Right kidney (tissue), 1 donor: ENCODE measurements around the gene CACNG5.
"Not testable (repeated sequence)": the region's sequence is repeated elsewhere in the genome, so short reads cannot be mapped to it uniquely, and the experiment has no call there.

ENCODE experiments used
- DNase-seq: peaks from one replicate; pipeline ENCODE4 v3.0.0-alpha.2; 2016

Gene CACNG5

DNA sequence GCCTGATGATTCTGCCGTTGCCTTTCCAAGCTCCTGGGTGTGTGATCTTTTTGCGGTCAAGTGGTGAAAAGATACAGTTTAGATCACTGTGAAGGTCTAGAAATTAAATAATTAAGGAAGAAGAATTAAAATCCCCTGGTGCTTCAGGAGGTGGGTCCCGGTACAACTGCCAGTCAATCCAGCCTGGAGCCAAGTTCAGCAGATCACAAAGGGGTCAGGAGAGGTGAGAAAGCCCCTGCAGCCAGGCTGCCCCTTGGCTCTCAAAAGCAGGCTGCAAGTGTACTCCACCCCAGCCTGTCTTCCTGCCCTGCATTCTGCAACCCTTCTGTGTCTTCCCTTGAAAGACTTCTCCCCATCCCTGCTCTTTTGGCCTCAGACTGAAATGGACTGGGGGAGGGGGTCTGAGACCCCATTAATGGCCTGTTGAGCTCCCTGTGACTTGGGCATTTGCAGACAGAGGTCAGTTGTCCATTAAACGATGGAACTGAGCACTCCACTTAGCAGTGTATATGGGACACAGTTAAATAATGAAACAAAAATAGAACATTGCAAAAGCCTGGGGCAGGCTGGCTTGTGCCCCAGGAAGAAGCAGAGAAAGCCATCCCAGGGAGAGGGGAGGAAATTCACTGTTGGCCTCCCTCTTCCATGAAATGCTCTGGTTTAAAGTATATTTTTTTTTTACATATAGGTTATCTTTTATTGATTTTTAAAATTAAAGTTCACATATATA, 15.1 kb downstream of the CACNG5 start:
- DNase-seq: no peak

DNA sequence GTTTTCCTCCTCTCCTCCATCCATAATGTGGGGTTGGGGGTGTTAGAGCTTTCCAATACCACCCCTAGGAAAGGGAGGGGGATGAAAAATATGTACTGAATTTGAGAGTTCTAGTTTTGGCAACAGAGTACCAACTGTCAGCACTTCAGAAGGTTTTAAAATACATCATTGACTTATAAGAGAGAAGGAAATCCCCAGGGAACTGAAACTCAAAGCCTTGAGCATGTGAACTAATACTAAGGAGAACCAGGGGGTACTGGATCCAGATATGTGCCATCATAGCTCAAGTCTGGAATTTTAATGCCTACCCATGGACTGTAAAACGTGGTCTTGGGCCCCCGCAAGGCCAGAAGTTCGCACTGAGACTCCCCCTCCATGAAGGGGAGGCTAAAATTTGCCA, 15.8 kb downstream of the CACNG5 start:
- DNase-seq: no peak

DNA sequence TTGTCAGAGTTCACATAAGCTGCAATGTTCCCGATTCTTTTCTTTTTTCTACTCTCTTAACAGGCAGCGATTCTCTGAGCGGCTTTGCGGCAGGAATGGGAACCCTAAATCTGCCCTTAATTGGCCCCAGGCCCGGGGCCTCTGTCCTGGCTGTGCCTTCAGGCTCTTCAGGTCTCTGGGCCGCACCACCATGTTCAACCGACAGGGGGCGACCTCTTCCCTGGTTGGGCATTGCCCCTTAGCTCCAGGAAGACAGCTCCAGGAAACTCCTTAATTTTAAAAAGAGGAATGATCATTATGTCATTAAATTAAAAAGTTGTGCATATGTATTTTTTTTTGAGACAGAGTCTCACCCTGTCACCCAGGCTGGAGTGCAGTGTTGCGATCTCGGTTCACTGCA, 20.3 kb downstream of the CACNG5 start:
- no peak for DNase-seq

DNA sequence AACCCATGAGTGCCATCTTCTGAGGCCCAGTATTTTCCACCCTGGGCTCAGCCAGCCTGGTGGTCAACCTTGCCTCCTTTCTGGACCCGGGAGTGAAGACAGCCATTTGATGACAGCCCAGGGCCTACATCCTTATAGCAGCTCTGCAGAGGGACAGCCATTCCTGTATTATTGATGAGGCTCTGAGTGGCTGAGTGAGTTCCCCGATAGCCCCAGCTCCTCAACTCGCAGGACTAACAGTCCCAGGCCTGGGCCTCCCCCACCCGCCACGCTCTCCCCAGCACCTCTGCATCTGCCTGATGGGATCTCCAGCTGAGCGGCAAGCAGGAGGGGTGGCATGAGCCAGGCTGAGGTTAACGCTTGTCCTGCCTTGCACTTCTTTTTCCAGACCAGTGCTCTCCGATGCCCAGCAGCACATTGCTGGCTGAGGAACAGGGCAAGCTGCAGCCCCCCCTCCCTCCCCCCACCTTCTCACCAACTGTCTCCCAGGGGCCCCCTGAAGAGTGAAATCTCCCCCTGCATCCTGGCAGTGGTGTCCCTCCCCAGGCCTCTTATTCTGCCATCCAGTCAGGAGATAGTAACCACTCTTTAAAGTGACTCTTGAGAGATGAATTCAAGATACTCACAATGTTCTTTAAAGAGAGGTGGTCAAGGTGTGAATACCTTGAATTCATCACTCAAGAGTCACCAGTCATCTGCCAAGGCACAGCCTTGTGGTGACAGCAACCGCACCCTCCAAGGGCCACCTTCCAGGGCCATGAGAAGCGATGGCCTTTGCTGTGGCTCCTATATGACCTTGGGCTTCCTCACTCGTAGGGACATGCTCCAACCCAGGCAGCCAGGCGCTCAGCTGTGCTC, 23.5 kb downstream of the CACNG5 start:
- DNase-seq: no peak

DNA sequence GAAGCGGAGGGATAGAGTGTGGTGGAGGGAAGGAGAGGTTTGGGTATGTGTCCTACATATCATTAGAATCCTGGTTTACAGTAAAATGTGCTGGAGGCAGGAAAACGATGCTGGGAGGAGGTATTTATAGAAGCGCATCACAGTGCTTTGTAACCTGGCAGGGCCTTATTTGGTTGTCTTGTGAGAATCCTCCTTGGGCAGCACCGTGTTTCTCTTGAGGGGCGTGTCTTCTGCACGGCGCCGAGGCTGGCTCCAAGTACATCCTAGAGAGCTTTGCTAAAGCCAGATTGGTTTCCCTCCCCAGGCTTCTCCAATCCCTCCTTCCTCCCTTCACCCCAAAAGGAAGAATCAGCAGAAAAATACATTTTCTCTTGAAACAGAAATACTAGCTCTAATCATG, 24.4 kb downstream of the CACNG5 start:
- no peak for DNase-seq

DNA sequence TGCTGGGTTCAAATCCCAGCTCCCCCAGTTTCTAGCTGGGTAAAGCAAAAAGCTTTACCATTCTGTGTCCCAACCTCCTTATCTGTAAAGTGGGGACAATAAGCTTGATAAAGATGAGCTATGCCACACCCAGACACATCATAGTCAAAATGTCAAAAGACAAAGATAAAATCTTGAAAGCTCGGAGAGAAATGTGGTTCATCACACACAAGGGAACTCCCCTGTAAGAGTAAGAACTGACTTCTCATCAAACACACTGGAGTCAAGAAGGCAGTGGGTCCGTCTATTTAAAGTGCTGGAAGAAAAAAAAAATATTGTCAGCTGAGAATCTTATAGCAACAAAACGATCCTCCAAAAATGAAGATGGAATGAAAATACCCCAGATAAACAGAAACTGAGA, 25.3 kb downstream of the CACNG5 start:
- DNase-seq: no peak

DNA sequence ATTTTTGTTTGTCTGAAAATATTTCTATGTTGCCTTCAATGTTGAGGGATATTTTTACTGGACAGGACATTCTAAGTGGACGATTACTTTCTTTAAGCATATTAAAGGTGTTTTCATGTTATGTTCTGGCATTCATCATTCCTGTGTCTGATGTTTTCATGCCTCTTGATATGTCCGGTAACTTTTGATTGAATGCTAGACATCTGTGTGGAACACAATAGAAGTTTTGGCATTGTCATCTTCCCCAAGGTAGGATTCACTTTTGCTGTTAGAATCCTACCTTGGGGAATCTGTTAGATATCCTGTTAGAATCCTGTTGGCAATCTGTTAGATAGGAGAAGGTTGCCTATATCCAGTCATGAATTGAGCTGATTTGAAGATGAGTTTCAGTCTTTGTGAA, 28.9 kb downstream of the CACNG5 start:
- no peak for DNase-seq

DNA sequence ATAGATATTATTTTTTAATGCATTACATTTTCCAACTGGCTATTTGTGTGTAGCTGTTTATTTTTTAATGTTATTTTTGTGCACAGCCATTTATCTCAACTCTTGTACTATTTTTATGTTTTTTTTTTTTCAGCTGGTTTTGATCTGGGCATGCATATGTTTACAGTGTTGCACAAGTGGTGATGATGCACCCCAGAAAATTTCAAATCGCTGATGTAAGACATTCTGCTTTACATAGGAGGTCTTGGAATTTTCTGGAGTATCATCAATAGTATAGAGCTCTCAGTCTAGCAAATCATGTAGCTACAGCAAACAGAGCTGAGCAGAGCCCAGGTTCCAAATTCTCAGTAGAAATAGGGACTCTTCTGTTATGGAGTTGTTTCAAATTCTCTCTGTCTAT, 30.2 kb downstream of the CACNG5 start:
- DNase-seq: no peak

DNA sequence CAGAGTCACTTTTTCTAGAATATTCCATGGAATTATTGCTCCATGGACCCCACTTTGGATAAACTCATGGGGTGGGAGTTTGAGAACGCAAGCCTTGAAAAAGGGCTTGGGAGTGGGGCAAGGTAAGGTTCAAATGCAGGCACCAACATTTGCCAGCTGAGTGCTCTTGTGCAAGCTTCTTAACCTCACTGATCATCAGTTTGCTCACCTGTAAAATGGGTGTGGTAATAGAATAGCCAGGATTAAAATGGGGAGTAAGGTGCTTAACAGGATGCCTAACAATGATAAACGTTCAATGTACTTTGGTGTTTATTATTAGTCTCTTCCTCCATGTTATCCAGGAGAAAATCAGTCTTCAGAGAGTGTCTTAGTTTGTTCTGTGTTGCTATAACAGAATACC, 39.0 kb downstream of the CACNG5 start:
- no peak for DNase-seq

DNA sequence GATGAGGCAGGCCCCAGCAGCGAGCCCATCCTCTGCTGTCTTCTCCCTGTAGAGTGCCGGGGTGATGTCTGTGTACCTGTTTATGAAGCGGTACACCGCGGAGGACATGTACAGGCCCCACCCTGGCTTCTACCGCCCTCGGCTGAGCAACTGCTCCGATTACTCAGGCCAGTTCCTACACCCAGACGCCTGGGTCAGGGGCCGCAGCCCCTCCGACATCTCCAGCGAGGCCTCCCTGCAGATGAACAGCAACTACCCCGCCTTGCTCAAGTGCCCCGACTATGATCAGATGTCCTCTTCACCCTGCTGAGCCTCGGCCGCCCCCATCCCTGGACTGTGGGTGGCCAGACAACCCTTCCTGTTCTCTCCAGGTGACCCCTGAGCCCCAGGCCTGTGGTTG, 50.0 kb downstream of the CACNG5 start:
- DNase-seq: no peak

DNA sequence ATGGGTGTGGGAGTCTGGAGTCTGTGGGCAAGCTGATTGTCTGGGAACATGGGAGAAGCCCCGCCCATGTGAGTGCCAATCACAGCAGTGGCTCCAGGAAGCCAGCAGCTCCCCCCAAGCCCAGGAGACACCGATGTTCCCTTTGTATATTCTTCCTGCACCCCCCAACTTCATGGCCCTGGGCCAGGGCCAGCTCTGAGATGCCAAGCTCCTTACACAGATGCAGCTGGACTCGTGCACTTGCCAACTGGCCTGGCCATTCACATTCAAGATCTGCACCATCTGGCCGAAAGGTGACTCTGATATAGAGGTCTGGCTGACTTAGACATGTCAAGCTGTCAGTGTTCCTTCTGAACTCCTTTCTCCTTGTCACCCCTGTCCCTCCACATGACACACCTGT, 50.5 kb downstream of the CACNG5 start:
- DNase-seq: no peak

DNA sequence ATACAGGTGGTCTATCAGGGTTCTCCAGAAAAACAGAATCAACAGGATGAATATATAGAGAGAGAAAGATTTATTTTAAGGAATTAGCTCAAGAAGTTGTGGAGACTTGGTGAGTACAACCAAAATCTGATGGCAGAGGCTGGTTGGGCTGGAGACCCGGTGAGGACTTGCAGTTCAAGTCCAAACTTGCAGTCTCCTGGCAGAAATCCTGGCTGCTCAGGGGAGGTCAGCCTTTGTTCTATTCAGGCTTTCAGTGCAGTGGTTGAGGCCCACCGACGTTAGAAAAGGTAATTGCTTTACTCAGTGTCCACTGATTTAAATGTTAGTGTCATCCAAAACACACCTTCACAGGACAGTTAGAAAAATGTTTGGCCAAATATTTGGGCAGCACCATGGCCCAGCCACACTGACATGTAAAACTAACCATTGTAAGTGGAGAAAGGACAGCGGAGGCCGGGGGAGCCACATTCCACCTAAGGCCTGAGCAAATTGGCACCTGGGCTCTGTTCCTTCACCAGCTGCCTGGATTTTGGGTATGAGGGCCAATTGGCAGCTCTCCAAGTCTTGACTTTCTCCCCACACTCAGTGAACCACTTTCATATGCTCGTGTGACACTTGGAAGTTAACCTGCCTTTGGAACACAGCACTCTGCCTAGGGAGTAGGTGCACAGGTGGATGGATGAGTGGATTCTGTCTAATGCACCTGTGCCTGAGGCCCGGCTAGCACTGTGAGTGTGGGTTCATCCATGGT, 54.7 kb downstream of the CACNG5 start:
- DNase-seq: no peak

DNA sequence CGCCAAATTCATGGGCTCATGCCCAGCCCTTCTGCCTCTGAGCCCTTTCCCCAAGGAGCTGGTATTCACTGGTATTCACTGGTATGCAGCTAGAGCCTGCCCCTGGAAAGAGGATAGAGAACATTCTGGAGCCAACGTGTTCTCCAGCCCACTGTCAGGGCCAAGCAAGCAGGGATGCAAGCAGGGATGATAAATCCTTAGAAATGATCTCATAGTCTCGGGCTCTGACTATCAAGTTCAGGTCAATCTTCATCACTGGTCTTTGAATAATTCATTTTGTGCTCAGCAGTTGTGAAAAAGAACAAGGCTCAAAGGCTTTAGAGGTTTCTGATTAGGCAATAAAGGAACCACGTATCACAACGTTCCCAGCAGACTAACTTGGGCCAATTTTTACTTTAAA, 57.3 kb downstream of the CACNG5 start:
- no peak for DNase-seq

DNA sequence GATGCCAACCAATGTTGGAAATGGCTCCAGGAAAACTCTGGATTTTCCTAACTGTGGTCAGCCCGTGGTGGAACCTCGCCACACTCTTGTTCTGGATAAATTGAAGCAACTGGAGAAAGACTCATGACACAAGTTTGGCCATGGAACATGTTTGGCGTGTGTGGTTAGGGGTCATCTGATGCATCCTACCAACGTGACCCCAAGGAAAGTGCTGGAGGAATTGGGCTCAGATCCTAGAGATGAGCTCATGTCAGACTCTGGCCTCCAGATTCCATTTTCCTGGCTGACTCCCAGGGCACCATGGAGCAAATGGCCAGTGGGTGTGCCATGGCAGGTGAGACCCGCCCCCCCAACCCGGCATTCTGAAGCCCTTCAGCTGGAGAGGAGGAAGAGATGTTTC, 58.5 kb downstream of the CACNG5 start:
- DNase-seq: no peak

DNA sequence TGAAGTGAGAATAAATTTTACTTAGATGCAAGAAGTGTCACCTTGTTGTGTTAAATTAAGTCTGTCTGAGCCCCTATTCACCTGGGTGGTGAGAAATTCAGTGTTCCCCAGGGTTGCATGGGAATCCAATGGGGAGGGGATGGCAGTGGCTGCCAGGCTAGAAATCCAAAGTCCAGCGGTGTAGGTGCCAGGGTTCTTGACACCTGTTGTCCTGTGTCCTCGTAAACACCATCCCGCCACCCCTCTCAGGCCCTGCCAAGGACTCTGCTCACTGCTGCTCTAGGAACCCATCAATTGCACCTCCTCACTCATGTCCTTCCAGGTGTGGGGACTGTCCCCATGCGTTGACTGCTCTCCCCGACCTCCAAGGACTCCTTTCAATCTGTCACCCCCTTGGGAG, 58.9 kb downstream of the CACNG5 start:
- DNase-seq: no peak

DNA sequence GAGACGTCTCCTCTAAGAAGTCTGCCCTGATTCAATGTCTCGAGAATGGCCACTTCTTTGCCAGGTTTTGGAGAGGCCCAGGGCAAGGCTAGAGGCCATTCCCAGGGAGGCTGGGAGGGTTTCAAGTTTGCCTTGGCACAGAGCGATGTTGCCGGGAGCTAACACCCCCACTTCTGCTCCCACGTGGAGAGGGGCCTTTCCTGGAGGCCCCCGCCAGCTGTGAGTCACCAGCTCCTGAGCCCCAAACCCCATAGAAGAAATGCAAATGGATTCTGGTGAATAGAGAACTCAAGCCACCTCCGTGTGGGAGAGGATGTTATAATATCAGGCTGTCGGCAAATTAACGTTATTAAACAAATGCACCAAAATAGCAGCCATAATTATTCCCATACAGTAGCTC, 62.2 kb downstream of the CACNG5 start:
- no peak for DNase-seq

DNA sequence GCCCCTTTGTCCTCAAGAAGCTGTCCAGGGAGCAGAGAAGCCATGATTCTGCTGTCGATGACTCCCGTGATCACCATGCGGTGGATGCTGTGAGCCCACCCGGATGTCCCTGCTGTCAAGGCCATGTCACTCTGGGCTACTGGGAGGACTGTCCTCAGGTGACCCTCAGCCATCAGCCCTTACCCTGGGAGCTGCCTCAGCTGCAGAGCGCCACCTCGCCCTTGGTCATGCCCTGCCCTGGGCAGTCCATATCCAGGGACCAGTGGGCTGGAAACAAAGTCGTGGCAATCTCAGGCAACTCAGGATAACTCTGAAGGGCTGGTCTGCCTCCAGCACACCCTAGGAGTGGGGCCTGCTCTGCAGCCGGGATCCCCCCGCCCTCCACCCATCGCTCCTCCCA, 63.6 kb downstream of the CACNG5 start:
- DNase-seq: no peak

DNA sequence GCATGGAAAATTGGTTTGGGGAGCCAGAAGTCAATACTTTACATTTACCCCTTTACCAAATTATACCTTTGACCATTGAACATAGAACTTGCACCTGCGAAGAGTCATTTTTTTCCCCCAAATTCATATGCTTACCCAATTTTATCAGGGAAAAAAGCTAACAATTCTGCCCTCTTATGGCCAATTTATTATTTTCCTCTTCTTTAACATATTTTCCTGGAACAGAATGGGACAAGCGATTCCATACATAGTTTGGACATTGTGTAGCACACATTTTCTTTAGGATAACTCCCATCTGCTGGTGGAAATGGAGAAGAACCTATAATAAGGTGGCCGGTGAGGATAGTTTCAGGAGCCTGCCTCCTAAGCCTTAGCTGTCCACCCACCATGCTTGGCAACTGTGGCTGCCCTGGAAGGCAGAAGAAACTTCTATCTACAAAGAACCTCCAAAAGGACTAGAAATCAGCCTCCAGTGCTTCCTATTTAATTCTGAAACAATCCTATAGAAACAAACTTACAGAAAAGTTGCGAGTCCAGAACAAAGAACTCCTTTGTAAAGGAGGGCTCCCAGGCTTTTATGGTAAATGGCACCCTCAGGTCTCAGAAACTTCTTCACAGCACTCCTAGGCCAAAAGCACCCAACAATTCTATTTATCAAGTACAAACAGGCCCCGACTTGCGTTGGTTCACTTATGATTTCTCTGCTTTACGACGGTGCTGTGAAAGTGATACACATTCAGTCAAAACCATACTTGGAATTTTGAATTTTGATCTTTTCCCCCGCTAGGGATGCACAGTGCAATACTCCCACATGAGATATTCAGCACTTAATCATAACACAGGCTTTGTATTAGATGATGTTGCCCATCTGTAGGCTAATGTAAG, 65.5 kb downstream of the CACNG5 start:
- peak; percentile 21 for DNase-seq

DNA sequence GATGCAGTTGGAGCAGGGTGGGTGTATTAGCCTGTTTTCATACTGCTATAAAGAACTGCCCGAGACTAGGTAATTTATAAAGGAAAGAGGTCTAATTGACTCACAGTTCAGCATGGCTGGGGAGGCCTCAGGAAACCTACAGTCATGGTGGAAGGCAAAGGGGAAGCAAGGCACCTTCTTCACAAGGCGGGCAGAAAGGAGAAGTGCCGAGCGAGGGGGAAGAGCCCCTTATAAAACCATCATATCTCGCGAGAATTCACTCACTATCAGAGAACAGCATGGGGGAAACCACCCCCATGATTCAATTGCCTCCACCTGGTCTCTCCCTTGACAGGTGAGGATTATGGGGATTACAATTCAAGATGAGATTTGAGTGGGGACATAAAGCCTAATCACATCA, 68.4 kb downstream of the CACNG5 start:
- not testable (repeated sequence) for DNase-seq

DNA sequence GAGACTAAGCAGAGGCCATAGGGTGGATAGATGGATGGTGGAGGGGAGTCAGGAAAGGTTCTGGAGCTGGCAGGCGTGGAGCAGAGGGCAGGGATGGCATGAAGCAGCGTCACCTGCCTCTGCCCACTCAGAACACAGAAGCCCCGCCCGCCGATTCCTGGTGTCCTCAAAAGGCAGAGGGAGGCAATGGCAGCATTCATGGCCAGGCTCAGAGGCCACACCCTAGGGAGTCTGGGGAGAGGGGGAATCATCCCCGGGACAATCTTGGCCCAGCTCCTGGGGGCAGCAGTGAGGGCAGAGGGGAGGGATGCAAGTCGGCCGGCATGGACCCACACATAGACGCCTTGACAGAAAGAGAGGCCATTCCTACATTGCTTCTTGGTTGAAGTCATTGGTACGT, 68.9 kb downstream of the CACNG5 start:
- no peak for DNase-seq

DNA sequence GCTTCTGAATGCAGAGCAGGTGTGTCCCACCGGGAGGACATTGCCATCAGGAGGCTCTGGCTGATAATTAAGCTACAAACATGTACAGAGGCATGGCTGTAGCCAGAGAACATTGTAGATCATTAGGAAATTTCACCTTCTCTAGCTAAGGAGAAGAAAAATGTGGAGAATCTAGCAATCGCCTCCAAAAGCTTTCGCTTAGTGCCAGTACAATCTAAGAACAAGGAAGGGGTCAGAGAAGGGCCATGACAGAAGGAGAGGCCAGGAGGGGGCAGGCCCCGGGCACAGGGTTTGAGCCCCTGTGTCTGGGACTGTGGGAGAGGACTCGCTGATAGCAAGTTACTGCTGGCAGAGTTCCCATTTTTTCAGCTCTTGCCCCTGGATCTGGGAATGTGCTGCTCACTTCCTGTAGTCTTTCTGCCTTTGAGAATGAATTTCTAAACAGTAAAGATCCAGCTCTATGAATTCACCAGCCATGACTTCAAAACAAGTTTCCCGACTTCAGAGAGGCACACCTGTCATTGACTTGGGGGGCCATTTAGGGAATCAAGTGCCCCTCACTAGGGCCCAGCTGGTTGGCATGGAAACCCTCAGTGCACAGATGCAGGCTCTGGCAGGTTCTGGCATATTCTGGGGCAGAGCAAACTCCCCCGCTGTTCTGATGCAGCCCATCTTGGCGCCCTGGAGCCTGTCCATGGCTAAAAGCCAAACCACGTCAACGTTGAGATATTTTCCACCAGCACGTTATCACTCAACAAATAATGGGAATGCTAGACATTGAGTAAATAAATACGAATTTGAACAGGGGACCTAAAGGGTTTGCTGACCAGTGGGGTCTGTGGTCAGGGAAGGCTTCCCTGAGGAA, 70.1 kb downstream of the CACNG5 start:
- DNase-seq: peak; percentile 62
